Liver (tissue), 9 donors: Measurements from ENCODE around the gene MSL3. TPM values are rescaled to one million over a fixed set of nuclear protein-coding genes. Genes with fewer than 3 reads are reported as not detected.

Source experiments
- DNase-seq: peaks from one replicate; pipeline ENCODE4 v3.0.0-alpha.2; 2017; ENCODE audit warnings: low spot score
- H3K27ac ChIP-seq, 2 donors: one replicate each; pipeline ENCODE4 v1.7.0; 2013; ENCODE audit warnings: inconsistent platforms in 2 of 2, low read length in 2 of 2, control low read depth in 1 of 2, low read depth in 1 of 2, mild to moderate bottlenecking in 1 of 2
- H3K27me3 ChIP-seq, 4 donors: one replicate each; pipeline versions ENCODE4 v1.6.1 to v1.7.0; 2013; ENCODE audit warnings: low read length in 3 of 4, inconsistent platforms in 1 of 4, mild to moderate bottlenecking in 1 of 4, moderate library complexity in 1 of 4; ENCODE audit not compliant: control insufficient read depth in 4 of 4, insufficient read depth in 4 of 4
- H3K36me3 ChIP-seq, 4 donors: one replicate each; pipeline versions ENCODE4 v1.6.1 to v1.7.0; 2013; ENCODE audit warnings: low read length in 3 of 4, mild to moderate bottlenecking in 3 of 4, low read depth in 1 of 4, moderate library complexity in 1 of 4; ENCODE audit not compliant: control insufficient read depth in 4 of 4, insufficient read depth in 3 of 4
- H3K4me1 ChIP-seq, 4 donors: one replicate each; pipeline versions ENCODE4 v1.6.1 to v1.7.0; 2013; ENCODE audit warnings: low read length in 3 of 4, mild to moderate bottlenecking in 3 of 4, moderate library complexity in 1 of 4; ENCODE audit not compliant: control insufficient read depth in 4 of 4, insufficient read depth in 4 of 4
- H3K4me3 ChIP-seq, 3 donors: one replicate each; pipeline versions ENCODE4 v1.6.1 to v1.7.0; 2013; ENCODE audit warnings: low read length in 3 of 3, control low read depth in 1 of 3, low read depth in 1 of 3, mild to moderate bottlenecking in 1 of 3
- H3K9ac ChIP-seq, 2 donors: one replicate each; pipeline ENCODE4 v1.7.0; 2013; ENCODE audit warnings: low read length in 2 of 2, mild to moderate bottlenecking in 2 of 2, moderate library complexity in 2 of 2, control low read depth in 1 of 2, low read depth in 1 of 2
- H3K9me3 ChIP-seq, 4 donors: one replicate each; pipeline versions ENCODE4 v1.6.1 to v1.7.0; 2013; ENCODE audit warnings: low read length in 3 of 4; ENCODE audit not compliant: control insufficient read depth in 4 of 4
- ATF3 ChIP-seq: IDR thresholded peaks from 2 replicates; pipeline ENCODE4 v1.6.1; 2016; ENCODE audit warnings: antibody characterized with exemption
- CTCF ChIP-seq: fragments of 150-350 bp; IDR thresholded peaks from 2 replicates; pipeline ENCODE4 v1.5.1; 2017; ENCODE audit warnings: improper control_type of control experiment, low read depth, low read length; ENCODE audit not compliant: missing input control
- EGR1 ChIP-seq, 2 donors: IDR thresholded peaks; 2 replicates each; pipeline ENCODE4 v1.6.1; 2016 to 2018; ENCODE audit warnings: antibody characterized with exemption in 2 of 2, low read depth in 2 of 2
- FOXA1 ChIP-seq: IDR thresholded peaks from 2 replicates; pipeline ENCODE4 v1.6.1; 2016; ENCODE audit warnings: antibody characterized with exemption
- FOXA2 ChIP-seq: IDR thresholded peaks from 2 replicates; pipeline ENCODE4 v1.6.1; 2016; ENCODE audit warnings: antibody characterized with exemption
- GABPA ChIP-seq, 2 donors: IDR thresholded peaks in 1 of 2; conservative IDR thresholded peaks in 1 of 2; 2 replicates each; pipeline ENCODE4 v1.6.1; 2016; ENCODE audit warnings: antibody characterized with exemption in 2 of 2, mild to moderate bottlenecking in 1 of 2, moderate library complexity in 1 of 2
- HNF4A ChIP-seq, 2 donors: conservative IDR thresholded peaks; 2 replicates each; pipeline ENCODE4 v1.6.1; 2016; ENCODE audit warnings: antibody characterized with exemption in 2 of 2, mild to moderate bottlenecking in 2 of 2
- HNF4G ChIP-seq: IDR thresholded peaks from 2 replicates; pipeline ENCODE4 v1.6.1; 2016; ENCODE audit warnings: antibody characterized with exemption
- JUND ChIP-seq, 2 donors: IDR thresholded peaks; 2 replicates each; pipeline ENCODE4 v1.6.1; 2016; ENCODE audit warnings: antibody characterized with exemption in 2 of 2
- MAX ChIP-seq: IDR thresholded peaks from 2 replicates; pipeline ENCODE4 v1.6.1; 2016; ENCODE audit warnings: antibody characterized with exemption
- NR2F2 ChIP-seq: IDR thresholded peaks from 2 replicates; pipeline ENCODE4 v1.6.1; 2016; ENCODE audit warnings: antibody characterized with exemption
- RAD21 ChIP-seq, 2 donors: IDR thresholded peaks; 2 replicates each; pipeline ENCODE4 v1.6.1; 2016; ENCODE audit warnings: antibody characterized with exemption in 2 of 2, mild to moderate bottlenecking in 2 of 2
- REST ChIP-seq: IDR thresholded peaks from 2 replicates; pipeline ENCODE4 v1.6.1; 2016; ENCODE audit warnings: antibody characterized with exemption, mild to moderate bottlenecking
- RXRA ChIP-seq, 2 donors: IDR thresholded peaks; 2 replicates each; pipeline ENCODE4 v1.6.1; 2017 to 2018; ENCODE audit warnings: antibody characterized with exemption in 2 of 2, mild to moderate bottlenecking in 1 of 2
- SP1 ChIP-seq: IDR thresholded peaks from 2 replicates; pipeline ENCODE4 v1.6.1; 2018; ENCODE audit warnings: antibody characterized with exemption, mild to moderate bottlenecking
- TAF1 ChIP-seq: conservative IDR thresholded peaks from 2 replicates; pipeline ENCODE4 v1.6.1; 2016; ENCODE audit warnings: antibody characterized with exemption, mild to moderate bottlenecking
- YY1 ChIP-seq: IDR thresholded peaks from 2 replicates; pipeline ENCODE4 v1.6.1; 2016; ENCODE audit warnings: antibody characterized with exemption, mild to moderate bottlenecking
- ZBTB33 ChIP-seq: IDR thresholded peaks from 2 replicates; pipeline ENCODE4 v1.6.1; 2016; ENCODE audit warnings: antibody characterized with exemption
- WGBS: extraction: QIAGEN DNeasy Blood & Tissue Kit; methylation state at CpG from one replicate; pipeline ENCODE4 v1.1.7; 2013; 5-methylcytosine and 5-hydroxymethylcytosine counted together
- polyA plus RNA-seq, 2 donors: library from polyadenylated mRNA; stranded (reverse) in 1 of 2; unstranded in 1 of 2; fragments of 200-250 nt in 1 of 2; fragments of >200 nt in 1 of 2; fragmentation: Nextera tagmentation in 1 of 2; extraction: Ambion mirVana in 1 of 2; gene quantifications; one replicate each; pipeline versions ENCODE4 v1.2.1 to v1.2.3, GENCODE V29; 2013 to 2015
- total RNA-seq, 2 donors: library from RNA; depleted of rRNA; stranded (reverse); fragments of >200 nt; gene quantifications; one replicate each; pipeline ENCODE4 v1.2.3, GENCODE V29; 2014
- donor health status: healthy.
- donor health status: healthy.
- donor health status: healthy.
- donor health status: healthy.
- donor health status: healthy.

The MSL3 gene
- total and polyA plus RNA-seq, 4 donors: 7.3 to 13.6 (median 8.9) TPM

- TF ChIP-seq RXRA (IDR thresholded peaks at IDR 0.05) (no peak), SP1 (no peak), YY1 (no peak), HNF4G (no peak), ZBTB33 (no peak)
- no peaks in the 10 kb centered on the region for H3K27me3 ChIP-seq
- DNase-seq: no peak
These were observed 31.8 kb downstream of the MSL3 start for GRCh38 chrX:11789809-11790208.

GRCh38 chrX:11791090-11791489 lies 33.1 kb downstream of the MSL3 start:
- H3K36me3 ChIP-seq: no peaks in the 10 kb centered on the region
- no peak overlapping the region for H3K9ac ChIP-seq
- no peak overlapping the region for H3K27ac ChIP-seq
- TF ChIP-seq NR2F2 (no peak), SP1 (no peak), REST (no peak), JUND (IDR thresholded peaks at IDR 0.05) (no peak), RXRA (IDR thresholded peaks at IDR 0.05) (no peak), YY1 (no peak), MAX (no peak), ATF3 (no peak), RAD21 (IDR thresholded peaks at IDR 0.05) (no peak), TAF1 (no peak), HNF4A (conservative IDR thresholded peaks at IDR 0.05) (no peak), FOXA1 (no peak), ZBTB33 (no peak), HNF4G (no peak), FOXA2 (no peak), GABPA (IDR thresholded peaks at IDR 0.05 in 1 of 2, conservative IDR thresholded peaks at IDR 0.05 in 1 of 2) (no peak), EGR1 (IDR thresholded peaks at IDR 0.05; ENCODE audit: low read depth in 2 of 2) (no peak), CTCF (no peak)
- no peaks in the 10 kb centered on the region for H3K4me1 ChIP-seq
- no peak overlapping the region for H3K4me3 ChIP-seq
- H3K27me3 ChIP-seq: no peaks in the 10 kb centered on the region
- H3K9me3 ChIP-seq: no peaks in the 10 kb centered on the region
- DNase-seq: no peak

More at GRCh38 chrX:11789809-11790208, 31.8 kb downstream of the MSL3 start:
- no peaks in the 10 kb centered on the region for H3K9me3 ChIP-seq
- no peak overlapping the region for H3K9ac ChIP-seq
- H3K27ac ChIP-seq: no peak overlapping the region
- WGBS: 82% methylated on average over 1 of the region's 1 CpG
- H3K36me3 ChIP-seq: no peaks in the 10 kb centered on the region
- H3K4me3 ChIP-seq: no peak overlapping the region
- no peaks in the 10 kb centered on the region for H3K4me1 ChIP-seq
